Naive thymus-derived CD4-positive, alpha-beta T cell (primary cell): ENCODE measurements around the gene MARK1. TPM values are rescaled to one million over a fixed set of nuclear protein-coding genes. Genes with fewer than 3 reads are reported as not detected.

Source experiments
- ATAC-seq: fragments of 150-1000 bp; cut with Tn5 transposase; 2 replicates; pipeline ENCODE4 v1.10.0; 2021; ENCODE audit warnings: mild to moderate bottlenecking, moderate library complexity
- CTCF ChIA-PET: fragments of 350-600 bp; sonication (Branson Sonifier 250); formaldehyde crosslinking; loops from one replicate; lab custom pipeline; 2021; ENCODE audit warnings: antibody characterized with exemption; lab: Charles Lee
- POLR2A ChIA-PET: fragments of 350-600 bp; sonication (Branson Sonifier 250); formaldehyde crosslinking; loops from one replicate; lab custom pipeline; 2021; ENCODE audit warnings: antibody characterized with exemption, inconsistent platforms; lab: Charles Lee
- DNase-seq, 9 donors: peaks; one replicate each; pipeline versions ENCODE4 v3.0.0 to v3.0.0-alpha.2; 2020 to 2022; ENCODE audit warnings: mixed read lengths in 1 of 9
- H3K27ac ChIP-seq: one replicate; pipeline ENCODE4 v1.7.0; 2013; ENCODE audit warnings: mild to moderate bottlenecking, low read depth, low read length, moderate library complexity
- H3K27me3 ChIP-seq, 2 donors: one replicate each; pipeline ENCODE4 v1.7.0; 2013; ENCODE audit warnings: low read length in 2 of 2, mild to moderate bottlenecking in 2 of 2, moderate library complexity in 2 of 2; ENCODE audit not compliant: control insufficient read depth in 2 of 2, insufficient read depth in 2 of 2
- H3K36me3 ChIP-seq, 3 experiments: 1 replicate in 2 of 3; 2 replicates in 1 of 3; pipeline ENCODE4 v1.7.0; 2013; ENCODE audit warnings: low read length in 3 of 3, mild to moderate bottlenecking in 3 of 3, moderate library complexity in 1 of 3; ENCODE audit not compliant: insufficient read depth in 3 of 3, control insufficient read depth in 2 of 3
- H3K4me1 ChIP-seq, 2 donors: one replicate each; pipeline ENCODE4 v1.7.0; 2013; ENCODE audit warnings: low read length in 2 of 2, mild to moderate bottlenecking in 2 of 2, moderate library complexity in 1 of 2; ENCODE audit not compliant: control insufficient read depth in 2 of 2, insufficient read depth in 2 of 2
- H3K4me3 ChIP-seq: 2 replicates; pipeline ENCODE4 v1.7.0; 2013; ENCODE audit warnings: mild to moderate bottlenecking, low read length
- H3K9me3 ChIP-seq, 3 experiments: 1 replicate in 2 of 3; 2 replicates in 1 of 3; pipeline ENCODE4 v1.7.0; 2013; ENCODE audit warnings: low read length in 3 of 3; ENCODE audit not compliant: control insufficient read depth in 2 of 3
- H3K27ac Mint-ChIP-seq, 9 donors: one replicate each; pipeline ENCODE4 v1.8.0; 2020 to 2022; ENCODE audit warnings: mixed read lengths in 9 of 9, mild to moderate bottlenecking in 8 of 9, moderate library complexity in 5 of 9, inconsistent platforms in 2 of 9
- H3K27me3 Mint-ChIP-seq, 5 donors: one replicate each; pipeline ENCODE4 v1.8.0; 2021 to 2022; ENCODE audit warnings: mixed read lengths in 5 of 5, mild to moderate bottlenecking in 1 of 5
- H3K36me3 Mint-ChIP-seq, 5 donors: one replicate each; pipeline ENCODE4 v1.8.0; 2020 to 2022; ENCODE audit warnings: mixed read lengths in 5 of 5, mild to moderate bottlenecking in 3 of 5, inconsistent platforms in 1 of 5
- H3K4me1 Mint-ChIP-seq, 7 donors: one replicate each; pipeline ENCODE4 v1.8.0; 2020 to 2022; ENCODE audit warnings: mixed read lengths in 7 of 7, mild to moderate bottlenecking in 3 of 7, inconsistent platforms in 1 of 7
- H3K4me3 Mint-ChIP-seq, 10 donors: one replicate each; pipeline ENCODE4 v1.8.0; 2020 to 2022; ENCODE audit warnings: mild to moderate bottlenecking in 10 of 10, mixed read lengths in 10 of 10, moderate library complexity in 6 of 10, inconsistent platforms in 2 of 10
- H3K9me3 Mint-ChIP-seq, 11 donors: one replicate each; pipeline ENCODE4 v1.8.0; 2020 to 2022; ENCODE audit warnings: mixed read lengths in 11 of 11, mild to moderate bottlenecking in 4 of 11, inconsistent platforms in 1 of 11, moderate library complexity in 1 of 11
- intact Hi-C, 2 donors: fragments of 100-400 bp; cut with micrococcal nuclease; formaldehyde crosslinking; loops; one replicate each; pipeline ENCODE4 v1.15.1; 2023
- polyA plus RNA-seq, 2 donors: library from polyadenylated mRNA; unstranded; fragments of 300-500 nt; fragmentation: Illumina TruSeq; gene quantifications; one replicate each; pipeline ENCODE4 v1.2.3, GENCODE V29; 2021
- total RNA-seq, 6 experiments: library from RNA in 5 of 6; stranded (reverse) in 5 of 6; gene quantifications; 1 replicate in 5 of 6; 2 replicates in 1 of 6; pipeline ENCODE4 v1.2.3 and lab custom pipeline; 2021 to 2026

Gene MARK1
- total and polyA plus RNA-seq, 7 experiments from 2014 or later = not detected

DNA sequence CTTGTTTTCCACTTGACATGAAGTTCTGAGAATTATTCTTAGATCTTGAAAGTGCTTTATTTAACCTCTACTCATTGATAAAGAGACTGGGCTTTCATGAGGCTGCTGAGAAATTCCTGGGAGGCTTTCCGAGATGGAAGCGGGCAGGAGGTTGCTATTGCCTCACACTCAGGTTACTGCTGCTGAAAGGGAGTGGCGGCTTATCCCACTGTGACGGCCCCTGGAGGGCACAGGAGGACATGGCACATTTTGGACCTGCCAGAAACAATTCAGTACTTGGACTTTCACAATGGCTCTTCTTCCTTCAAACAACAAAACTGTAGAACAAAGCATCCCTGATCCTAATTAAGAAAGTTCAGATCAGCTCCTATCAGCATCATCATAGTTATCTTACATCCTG lies 16.2 kb upstream of the MARK1 start:
- Histone ChIP-seq H3K27me3 (no peaks in the 10 kb centered on the region), H3K4me3 (no peak overlapping the region), H3K4me1 (no peaks in the 10 kb centered on the region), H3K27ac (no peak overlapping the region), H3K9me3 (no peaks in the 10 kb centered on the region), H3K36me3 (no peaks in the 10 kb centered on the region)
- H3K27me3 Mint-ChIP-seq = peaks cover 2 to 23% (median 11%) of the 10 kb centered on the region in 5 donors
- no peak for DNase-seq
- intact Hi-C loops = no loop called here
- H3K4me3 Mint-ChIP-seq = no peak overlapping the region
- H3K27ac Mint-ChIP-seq = no peak overlapping the region
- no peaks in the 10 kb centered on the region for H3K36me3 Mint-ChIP-seq
- no peaks in the 10 kb centered on the region for H3K4me1 Mint-ChIP-seq
- peaks cover 0 to 4% (median 0%) of the 10 kb centered on the region in 11 donors for H3K9me3 Mint-ChIP-seq
- ATAC-seq = no peak
- ChIA-PET POLR2A (no interaction called here), CTCF (no interaction called here)

DNA sequence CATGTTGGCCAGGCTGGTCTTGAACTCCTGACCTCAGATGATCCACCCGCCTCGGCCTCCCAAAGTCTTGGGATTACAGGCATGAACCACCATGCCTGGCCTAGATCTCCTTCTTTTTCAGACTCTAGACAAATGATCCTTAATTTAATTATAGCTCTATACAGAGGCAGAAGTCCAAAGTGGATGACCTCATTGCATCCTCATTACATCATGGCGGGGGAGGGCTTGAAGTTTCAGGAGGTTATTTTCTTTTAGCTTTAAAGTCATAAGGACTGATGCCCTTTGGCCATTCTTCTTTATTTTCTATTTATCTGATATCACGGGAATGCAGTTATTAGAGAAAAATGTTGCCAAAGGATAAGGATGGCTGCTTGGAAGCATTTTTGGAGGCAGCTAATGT lies 14.1 kb upstream of the MARK1 start:
- intact Hi-C loops = no loop called here

DNA sequence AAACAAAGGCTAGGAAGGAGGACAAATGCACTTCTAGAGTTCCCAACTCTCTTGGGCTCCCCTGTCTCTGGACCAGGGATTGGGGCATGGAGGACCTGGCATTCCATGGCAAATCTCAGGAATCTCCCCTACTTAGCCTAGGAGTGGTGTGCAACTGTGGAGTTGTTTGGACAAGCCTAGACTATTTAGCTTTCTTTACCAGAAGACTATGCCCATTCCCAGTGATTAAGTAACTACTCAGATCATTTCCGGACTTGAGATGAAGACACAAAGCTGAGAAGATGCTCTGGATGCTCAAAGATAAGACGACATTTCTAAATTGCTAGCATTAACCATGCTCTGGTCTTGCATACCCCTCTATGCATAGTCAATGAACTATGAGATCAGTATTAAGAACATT lies 13.7 kb upstream of the MARK1 start:
- Mint-ChIP-seq H3K27me3 (peaks cover 4 to 41% (median 28%) of the 10 kb centered on the region in 5 donors), H3K36me3 (peaks cover 0 to 8% (median 0%) of the 10 kb centered on the region in 5 donors), H3K4me1 (no peaks in the 10 kb centered on the region), H3K9me3 (peaks cover 0 to 7% (median 0%) of the 10 kb centered on the region in 11 donors), H3K4me3 (no peak overlapping the region), H3K27ac (no peak overlapping the region)
- H3K4me3 ChIP-seq = no peak overlapping the region
- intact Hi-C loops = no loop called here
- POLR2A ChIA-PET = no interaction called here
- H3K4me1 ChIP-seq = no peaks in the 10 kb centered on the region
- H3K27me3 ChIP-seq = no peaks in the 10 kb centered on the region
- ATAC-seq (no peak), DNase-seq (no peak)
- no peak overlapping the region for H3K27ac ChIP-seq
- CTCF ChIA-PET = no interaction called here
- no peaks in the 10 kb centered on the region for H3K9me3 ChIP-seq
- H3K36me3 ChIP-seq = no peaks in the 10 kb centered on the region

More for the DNA sequence above, 14.1 kb upstream of the MARK1 start:
- H3K36me3 Mint-ChIP-seq = peaks cover 0 to 8% (median 0%) of the 10 kb centered on the region in 5 donors
- ATAC-seq (no peak), DNase-seq (no peak)
- H3K36me3 ChIP-seq = no peaks in the 10 kb centered on the region
- H3K27me3 Mint-ChIP-seq = peaks cover 2 to 40% (median 26%) of the 10 kb centered on the region in 5 donors
- H3K4me3 ChIP-seq = no peak overlapping the region
- ChIA-PET POLR2A (no interaction called here), CTCF (no interaction called here)
- no peak overlapping the region for H3K4me3 Mint-ChIP-seq
- H3K9me3 Mint-ChIP-seq = peaks cover 0 to 7% (median 0%) of the 10 kb centered on the region in 11 donors
- H3K4me1 Mint-ChIP-seq = no peaks in the 10 kb centered on the region
- H3K27ac Mint-ChIP-seq = no peak overlapping the region
- H3K27ac ChIP-seq = no peak overlapping the region
- H3K9me3 ChIP-seq = no peaks in the 10 kb centered on the region
- no peaks in the 10 kb centered on the region for H3K4me1 ChIP-seq
- no peaks in the 10 kb centered on the region for H3K27me3 ChIP-seq

DNA sequence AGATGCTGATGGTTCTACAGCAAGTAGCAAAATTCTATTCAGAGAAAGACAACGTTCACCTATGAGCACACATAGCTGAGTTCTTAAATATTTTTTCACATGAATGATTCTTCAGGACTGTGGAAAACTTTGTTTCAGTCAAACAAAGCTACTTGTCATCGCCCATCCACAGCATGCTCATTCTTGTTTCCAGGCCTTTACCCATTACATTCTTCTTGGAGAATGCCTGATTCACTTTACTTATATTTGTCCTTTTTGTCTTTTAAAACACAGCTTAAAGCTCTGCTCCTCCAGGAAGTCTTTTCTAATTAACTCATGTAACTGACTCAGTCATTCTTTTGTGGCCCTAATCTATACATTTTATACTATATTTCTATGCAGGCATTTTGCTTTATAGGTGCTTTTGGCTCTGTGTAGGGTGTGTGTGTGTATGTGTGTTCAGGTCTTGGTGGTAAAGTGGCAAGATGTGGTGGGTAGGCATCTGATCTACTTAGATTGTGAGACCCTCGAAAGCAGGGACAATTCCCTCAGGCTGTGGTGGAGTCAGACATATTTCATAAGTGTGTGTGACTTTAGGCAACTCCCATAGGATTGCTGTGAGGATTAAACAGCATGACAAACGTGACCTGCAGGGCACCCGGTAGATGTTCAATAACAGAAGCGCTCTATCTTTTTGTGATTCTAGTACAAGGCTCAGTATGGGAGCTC lies 11.8 kb upstream of the MARK1 start:
- Mint-ChIP-seq H3K27me3 (peaks cover 9 to 55% (median 40%) of the 10 kb centered on the region in 5 donors), H3K4me1 (no peaks in the 10 kb centered on the region), H3K4me3 (no peak overlapping the region), H3K27ac (no peak overlapping the region), H3K36me3 (peaks cover 0 to 8% (median 0%) of the 10 kb centered on the region in 5 donors), H3K9me3 (peaks cover 0 to 7% (median 0%) of the 10 kb centered on the region in 11 donors)
- ATAC-seq (no peak), DNase-seq (no peak)
- Histone ChIP-seq H3K27ac (no peak overlapping the region), H3K27me3 (no peaks in the 10 kb centered on the region), H3K4me1 (no peaks in the 10 kb centered on the region), H3K36me3 (no peaks in the 10 kb centered on the region), H3K4me3 (no peak overlapping the region), H3K9me3 (no peaks in the 10 kb centered on the region)
- POLR2A ChIA-PET = no interaction called here
- intact Hi-C loops = no loop called here
- CTCF ChIA-PET = no interaction called here

DNA sequence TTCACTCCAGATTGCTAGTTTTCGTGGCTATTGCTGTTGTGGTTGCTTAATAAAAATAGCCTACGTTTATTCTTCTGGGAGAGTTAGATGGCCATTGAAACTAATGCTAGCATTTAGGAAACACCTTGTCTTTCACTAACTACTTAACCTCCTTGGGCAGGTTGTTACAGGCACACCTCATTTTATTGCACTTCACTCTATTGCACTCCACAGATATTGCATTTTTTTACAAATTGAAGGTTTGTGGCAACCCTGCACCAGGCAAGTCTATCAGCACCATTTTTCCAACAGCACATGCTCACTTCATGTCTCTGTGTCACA lies 11.3 kb upstream of the MARK1 start:
- CTCF ChIA-PET = no interaction called here
- POLR2A ChIA-PET = no interaction called here
- Mint-ChIP-seq H3K9me3 (peaks cover 0 to 7% (median 0%) of the 10 kb centered on the region in 11 donors), H3K27me3 (peaks cover 7 to 52% (median 37%) of the 10 kb centered on the region in 5 donors), H3K36me3 (peaks cover 0 to 8% (median 0%) of the 10 kb centered on the region in 5 donors), H3K4me1 (no peaks in the 10 kb centered on the region), H3K4me3 (no peak overlapping the region), H3K27ac (no peak overlapping the region)
- no peaks in the 10 kb centered on the region for H3K4me1 ChIP-seq
- intact Hi-C loops = no loop called here
- no peak overlapping the region for H3K27ac ChIP-seq
- H3K36me3 ChIP-seq = no peaks in the 10 kb centered on the region
- no peak overlapping the region for H3K4me3 ChIP-seq
- no peak for ATAC-seq
- no peaks in the 10 kb centered on the region for H3K27me3 ChIP-seq
- no peak for DNase-seq
- H3K9me3 ChIP-seq = no peaks in the 10 kb centered on the region

DNA sequence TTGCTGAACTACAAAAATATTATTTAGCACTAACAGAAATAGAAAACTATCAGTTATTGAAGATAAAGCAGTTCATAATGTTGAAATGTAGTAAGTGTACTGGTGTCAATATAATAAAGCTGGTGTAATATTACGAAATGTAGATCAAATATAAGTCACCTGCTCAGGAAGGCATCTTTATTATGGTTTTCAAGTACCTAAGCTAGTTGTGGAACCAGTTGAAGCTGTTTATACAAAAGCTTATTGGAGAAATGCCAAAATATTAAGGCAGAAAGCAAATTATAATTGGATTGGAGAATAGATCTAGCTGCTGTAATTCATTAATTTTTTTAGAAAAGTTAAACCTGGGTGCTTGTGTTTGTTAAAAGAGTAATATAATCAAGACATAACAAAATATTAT lies 6.2 kb upstream of the MARK1 start:
- Histone ChIP-seq H3K27me3 (peaks cover 1 to 4% of the 10 kb centered on the region in 2 donors), H3K27ac (no peak overlapping the region), H3K4me1 (no peaks in the 10 kb centered on the region), H3K4me3 (no peak overlapping the region), H3K9me3 (no peaks in the 10 kb centered on the region), H3K36me3 (no peaks in the 10 kb centered on the region)
- ATAC-seq (no peak), DNase-seq (no peak)
- peaks cover 0 to 8% (median 0%) of the 10 kb centered on the region in 5 donors for H3K36me3 Mint-ChIP-seq
- H3K4me1 Mint-ChIP-seq = peaks cover 0 to 4% (median 0%) of the 10 kb centered on the region in 7 donors
- no peak overlapping the region for H3K27ac Mint-ChIP-seq
- no peak overlapping the region for H3K4me3 Mint-ChIP-seq
- CTCF ChIA-PET = interaction anchor here (0.6 kb wide), 1 partner anchor 834 kb away, joined by 3 read pairs; no protein-coding TSS in a partner anchor
- peaks cover 0 to 7% (median 0%) of the 10 kb centered on the region in 11 donors for H3K9me3 Mint-ChIP-seq
- intact Hi-C loops = no loop called here
- POLR2A ChIA-PET = no interaction called here
- peaks cover 48 to 80% (median 72%) of the 10 kb centered on the region in 5 donors for H3K27me3 Mint-ChIP-seq

DNA sequence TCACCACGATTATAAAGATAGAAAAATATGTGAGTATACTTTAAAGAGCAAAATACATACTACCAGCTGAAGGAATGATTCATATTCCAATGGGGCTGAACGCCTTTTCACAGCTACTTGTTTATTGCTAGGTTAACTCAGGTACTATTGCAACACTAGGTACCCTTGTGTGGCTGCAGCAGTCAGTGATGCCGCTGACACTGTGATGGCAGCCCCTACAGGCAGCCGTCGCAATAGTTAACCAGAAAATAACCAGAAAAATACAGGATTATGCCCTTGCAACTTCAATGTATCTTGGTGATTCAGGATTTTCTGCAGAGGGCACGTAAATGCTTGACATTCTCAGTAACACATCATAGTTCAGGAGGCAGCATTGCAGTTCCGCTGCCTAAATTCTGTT lies 1.6 kb upstream of the MARK1 start:
- Histone ChIP-seq H3K4me3 (no peak overlapping the region), H3K36me3 (no peaks in the 10 kb centered on the region), H3K27ac (no peak overlapping the region), H3K4me1 (peaks cover 0 to 4% of the 10 kb centered on the region in 2 donors), H3K9me3 (no peaks in the 10 kb centered on the region), H3K27me3 (peaks cover 15 to 18% of the 10 kb centered on the region in 2 donors)
- Mint-ChIP-seq H3K9me3 (peaks cover 0 to 8% (median 0%) of the 10 kb centered on the region in 11 donors), H3K4me1 (peaks cover 8 to 21% (median 16%) of the 10 kb centered on the region in 7 donors), H3K27ac (no peak overlapping the region), H3K27me3 (peaks cover 73 to 76% (median 75%) of the 10 kb centered on the region in 5 donors), H3K4me3 (peak overlapping the region in 4 of 10 donors; percentile 11 to 87 (median 79)), H3K36me3 (peaks cover 0 to 5% (median 3%) of the 10 kb centered on the region in 5 donors)
- intact Hi-C loops = no loop called here
- ATAC-seq (no peak), DNase-seq (no peak)
- CTCF ChIA-PET = no interaction called here
- POLR2A ChIA-PET = no interaction called here
